Measurements from ENCODE around the gene XYLT2.

The XYLT2 gene

GRCh38 chr17:50363217-50364060 is 17.5 kb downstream of the XYLT2 start:
- no peak for DNase-seq (ENCODE audit: low read depth)

DNA sequence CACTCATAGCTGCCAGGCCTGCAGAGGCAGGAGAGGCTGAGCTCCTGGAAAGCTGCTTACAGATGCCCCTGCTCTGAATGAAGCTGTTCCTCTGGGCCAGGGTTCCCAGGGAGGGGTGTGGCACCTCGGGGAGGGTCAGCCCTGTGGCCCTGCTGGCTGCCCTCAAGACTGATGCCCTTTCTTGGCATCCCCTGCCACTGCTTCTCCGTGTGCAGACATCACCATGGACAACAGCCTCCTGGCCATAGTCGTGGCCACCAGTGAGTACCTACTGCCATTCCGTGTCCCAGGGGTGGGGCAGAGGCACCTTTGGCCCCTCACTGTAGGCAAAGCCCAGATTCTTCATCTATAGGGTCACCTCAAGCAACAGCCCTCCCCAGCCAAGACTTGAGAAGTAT is 18.1 kb downstream of the XYLT2 start:
- no peak for DNase-seq (ENCODE audit: low read depth)

DNA sequence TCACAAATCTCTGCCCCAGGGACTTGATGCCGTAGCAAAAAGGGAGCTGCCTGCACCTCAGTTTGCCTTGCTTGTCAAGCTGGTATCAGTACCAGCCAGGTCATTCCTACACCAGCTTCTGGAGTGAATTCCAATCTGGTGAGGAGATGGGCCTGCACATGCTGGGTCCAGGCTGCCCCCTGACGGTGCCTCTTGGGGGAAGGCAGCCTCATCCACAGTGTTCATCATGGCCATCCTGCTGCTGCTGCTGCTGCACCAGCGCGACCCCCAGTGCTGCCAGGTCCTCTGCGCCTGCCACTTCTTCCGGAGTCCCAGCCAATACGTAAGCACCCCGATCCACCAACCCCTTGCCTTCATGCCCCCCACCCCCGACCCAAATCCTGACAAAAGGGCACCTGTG is 18.8 kb downstream of the XYLT2 start:
- DNase-seq (ENCODE audit: low read depth), result no peak

DNA sequence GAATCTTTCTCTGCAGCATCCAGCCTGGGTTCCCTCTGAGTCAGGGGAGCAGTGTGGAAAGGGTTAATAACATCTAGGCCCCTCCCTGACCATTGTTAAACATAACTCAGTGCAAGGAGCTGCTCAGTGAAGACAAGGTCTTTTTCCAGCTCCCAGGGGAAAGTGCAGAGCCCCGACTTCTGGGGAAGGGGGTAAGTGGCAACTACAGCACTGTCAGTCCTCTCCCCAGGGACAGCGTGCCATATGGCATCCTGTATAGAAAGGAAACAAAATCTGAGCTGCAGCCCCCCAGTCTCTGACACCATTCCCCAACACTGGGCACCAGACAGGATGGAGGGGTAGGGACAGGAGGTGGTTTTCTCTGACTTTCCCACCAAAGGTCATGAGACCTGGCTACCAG is 19.2 kb downstream of the XYLT2 start:
- DNase-seq (ENCODE audit: low read depth), result no peak

DNA sequence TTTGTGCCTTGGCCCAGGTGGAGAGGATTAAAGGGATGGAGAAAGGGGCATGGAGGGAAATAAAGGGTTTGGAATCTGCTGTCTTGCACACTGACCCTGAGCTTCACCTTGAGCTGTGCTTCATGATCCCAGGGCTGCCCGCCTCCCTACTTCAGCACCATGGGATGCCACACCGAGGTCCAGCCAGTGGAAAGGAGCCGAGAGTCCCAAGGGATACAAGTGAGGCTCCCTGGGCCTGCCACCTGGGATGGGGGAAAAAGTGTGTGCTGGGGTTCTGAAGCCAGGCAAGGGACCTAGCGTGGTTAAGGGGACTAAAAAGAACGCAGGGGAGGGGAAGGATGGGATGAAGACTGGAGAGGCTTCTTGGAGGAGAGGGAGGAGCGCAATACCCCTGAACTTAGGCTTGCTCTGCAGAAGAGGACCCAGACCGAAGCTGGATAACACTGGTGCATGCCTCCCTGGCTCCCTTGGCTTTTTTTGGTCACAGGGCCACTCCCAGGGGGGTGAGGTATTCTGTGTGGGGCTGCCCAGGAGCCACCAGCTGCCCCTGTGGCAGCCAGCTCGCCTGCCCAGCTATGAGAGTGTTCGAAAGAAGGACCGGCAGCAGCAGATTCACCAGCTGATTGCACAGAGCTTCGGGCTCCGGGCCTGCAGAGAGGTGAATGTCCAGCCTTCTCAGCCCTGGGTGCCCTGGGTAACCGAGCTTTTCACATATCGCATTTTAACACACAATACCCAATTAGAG is 19.9 kb downstream of the XYLT2 start:
- no peak for DNase-seq (ENCODE audit: low read depth)

DNA sequence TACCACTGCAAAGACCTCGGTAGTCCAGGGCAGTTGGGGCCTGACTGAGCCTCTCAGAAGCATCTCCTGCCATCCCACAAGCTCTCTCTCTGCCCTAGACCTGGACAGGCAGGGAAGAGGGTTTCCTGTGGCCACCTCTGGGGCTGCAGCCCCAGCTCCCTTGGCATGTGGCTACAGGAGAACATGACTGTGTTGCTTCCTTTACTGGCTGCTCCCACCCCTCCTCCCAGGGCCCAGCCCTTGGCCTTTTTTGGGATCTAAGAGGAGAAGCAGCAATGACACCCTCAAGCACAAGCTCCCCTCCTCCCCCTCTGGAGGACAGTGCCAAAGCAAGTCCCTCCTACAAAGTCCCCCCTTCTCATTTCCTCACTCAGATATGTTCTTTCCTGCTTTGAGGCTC is 21.5 kb downstream of the XYLT2 start:
- no peak for DNase-seq (ENCODE audit: low read depth)

GRCh38 chr17:50370052-50370451 is 24.1 kb downstream of the XYLT2 start:
- DNase-seq (ENCODE audit: low read depth), result no peak

- no peak for DNase-seq (ENCODE audit: low read depth)
Measured at GRCh38 chr17:50371526-50371925, 25.6 kb downstream of the XYLT2 start.

DNA sequence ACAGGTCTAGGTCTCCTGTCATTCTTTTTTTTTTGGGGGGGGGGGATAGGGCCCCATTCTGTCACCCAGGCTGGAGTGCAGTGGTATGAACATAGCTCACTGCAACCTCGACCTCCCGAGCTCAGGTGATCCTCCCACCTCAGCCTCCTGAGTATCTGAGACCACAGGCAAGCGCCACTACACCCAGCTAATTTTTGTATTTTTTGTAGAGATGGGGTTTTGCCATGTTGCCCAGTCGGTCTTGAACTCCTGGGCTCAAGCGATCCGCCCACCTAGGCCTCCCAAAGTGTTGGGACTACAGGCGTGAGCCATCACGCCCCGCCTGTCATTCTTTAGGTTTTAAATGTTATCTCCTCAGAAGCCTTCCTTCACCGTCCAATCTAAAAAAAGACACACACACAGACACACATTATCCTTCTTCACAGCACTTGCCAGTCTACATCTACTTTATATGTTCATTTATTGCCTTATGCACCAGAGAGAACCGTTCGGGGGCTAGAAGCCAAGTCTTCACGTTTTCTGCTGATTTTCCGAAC is 26.4 kb downstream of the XYLT2 start:
- DNase-seq (ENCODE audit: low read depth), result no peak

DNA sequence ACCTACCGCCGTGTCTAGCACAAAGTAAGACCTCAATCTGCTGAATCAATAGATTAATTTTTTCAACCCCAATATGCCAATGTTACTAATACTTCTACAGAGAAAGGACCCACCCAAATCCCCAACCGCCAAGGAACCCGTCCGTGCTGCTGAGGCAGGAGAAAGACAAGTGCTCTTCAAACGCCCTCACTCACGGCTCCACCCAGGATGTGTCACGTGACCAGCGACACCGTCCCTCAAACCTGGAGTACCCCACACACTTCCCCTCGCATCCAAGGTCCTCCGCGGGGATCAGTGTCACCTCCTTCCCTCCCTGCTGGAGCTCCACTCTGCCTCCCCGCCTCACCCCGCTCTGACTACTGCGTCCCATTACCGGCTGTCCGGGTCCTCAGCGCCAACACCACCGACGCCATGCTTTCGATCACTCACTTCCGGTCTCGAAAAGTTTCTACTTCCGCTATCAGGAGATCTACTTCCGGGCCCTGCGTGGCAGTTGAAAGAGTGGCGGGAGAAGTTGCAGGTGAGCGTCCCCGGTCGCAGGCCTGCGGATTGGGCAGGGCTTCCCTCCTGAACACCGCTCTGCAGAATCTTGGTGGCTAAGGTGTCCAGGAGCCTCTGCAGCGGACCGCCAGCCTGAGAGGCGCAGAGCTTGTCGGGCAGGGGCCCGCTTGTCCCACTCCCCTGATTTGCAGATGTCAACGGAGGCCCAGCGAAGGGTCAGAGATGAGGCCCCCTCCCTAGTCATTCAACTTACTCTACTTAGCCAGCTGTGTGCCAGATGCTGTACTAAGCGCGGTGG is 27.0 kb downstream of the XYLT2 start, which contains the start of the genes EME1 and MRPL27:
TSS of gene EME1 (plus strand) at position 472 of the 799 bp plus-strand sequence. CDS start 1,980 bp downstream, outside the sequence.
TSS of gene MRPL27 (minus strand) at position 427 of the 799 bp plus-strand sequence. CDS start at position 413, 14 bp downstream.
- peak; percentile 76 for DNase-seq (ENCODE audit: low read depth)

DNA sequence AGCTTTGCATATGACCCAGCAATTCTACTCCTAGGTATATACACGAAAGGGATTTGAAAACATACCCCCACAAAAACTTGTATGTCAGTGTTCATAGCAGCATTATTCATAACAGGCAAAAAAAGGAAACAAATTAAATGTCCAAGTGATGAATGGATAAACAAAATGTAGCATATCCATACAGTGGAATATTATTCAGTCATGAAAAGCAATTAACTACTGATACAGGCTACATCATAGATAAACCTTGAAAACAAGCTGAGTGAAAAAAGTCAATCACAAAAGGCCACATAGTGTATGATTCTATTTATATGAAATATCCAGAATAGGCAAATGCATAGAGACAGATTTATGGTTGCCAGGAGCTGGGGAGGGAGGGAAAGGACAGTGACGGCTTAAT is 27.8 kb downstream of the XYLT2 start:
- DNase-seq (ENCODE audit: low read depth), result no peak

- DNase-seq (ENCODE audit: low read depth), result no peak
Measured at GRCh38 chr17:50375858-50376538, 30.1 kb downstream of the XYLT2 start.

GRCh38 chr17:50379351-50380132 is 33.6 kb downstream of the XYLT2 start:
- DNase-seq (ENCODE audit: low read depth), result no peak

DNA sequence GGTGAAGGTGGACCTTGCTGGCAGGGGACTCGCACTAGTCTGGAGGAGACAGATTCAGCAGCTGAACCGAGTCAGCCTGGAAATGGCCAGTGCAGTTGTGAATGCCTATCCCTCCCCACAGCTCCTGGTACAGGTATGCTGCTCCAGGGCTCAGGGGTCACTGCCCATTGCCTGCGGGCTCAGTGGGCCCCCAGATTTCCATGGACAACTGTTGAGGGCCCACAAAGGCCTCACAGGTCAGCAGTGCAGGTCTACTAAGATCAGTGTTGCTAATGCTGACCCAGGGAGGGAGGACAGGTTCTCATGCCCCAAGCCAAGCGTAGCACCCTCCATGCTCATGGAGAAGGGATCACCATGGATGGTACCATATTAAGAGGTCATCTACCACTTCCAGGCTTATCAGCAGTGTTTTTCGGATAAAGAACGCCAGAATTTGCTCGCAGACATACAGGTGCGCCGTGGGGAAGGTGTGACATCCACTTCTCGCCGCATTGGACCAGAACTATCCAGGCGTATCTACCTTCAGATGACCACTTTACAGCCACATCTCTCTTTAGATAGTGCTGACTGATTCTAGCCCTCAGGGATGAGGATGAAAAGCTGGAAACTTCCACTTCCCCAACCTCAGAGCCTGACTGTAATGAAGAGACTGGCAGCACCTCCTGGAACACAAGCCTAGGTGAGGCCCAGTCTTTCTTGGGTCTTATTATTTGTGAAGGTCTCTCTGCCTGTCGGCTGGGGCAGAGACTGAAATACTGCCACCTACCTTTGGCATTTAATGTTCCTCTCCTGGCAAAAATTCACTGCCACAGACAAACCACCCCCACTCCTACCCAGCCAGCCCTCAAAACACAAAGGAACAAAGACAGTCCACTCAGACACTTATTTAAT is 34.7 kb downstream of the XYLT2 start:
- no peak for DNase-seq (ENCODE audit: low read depth)

DNA sequence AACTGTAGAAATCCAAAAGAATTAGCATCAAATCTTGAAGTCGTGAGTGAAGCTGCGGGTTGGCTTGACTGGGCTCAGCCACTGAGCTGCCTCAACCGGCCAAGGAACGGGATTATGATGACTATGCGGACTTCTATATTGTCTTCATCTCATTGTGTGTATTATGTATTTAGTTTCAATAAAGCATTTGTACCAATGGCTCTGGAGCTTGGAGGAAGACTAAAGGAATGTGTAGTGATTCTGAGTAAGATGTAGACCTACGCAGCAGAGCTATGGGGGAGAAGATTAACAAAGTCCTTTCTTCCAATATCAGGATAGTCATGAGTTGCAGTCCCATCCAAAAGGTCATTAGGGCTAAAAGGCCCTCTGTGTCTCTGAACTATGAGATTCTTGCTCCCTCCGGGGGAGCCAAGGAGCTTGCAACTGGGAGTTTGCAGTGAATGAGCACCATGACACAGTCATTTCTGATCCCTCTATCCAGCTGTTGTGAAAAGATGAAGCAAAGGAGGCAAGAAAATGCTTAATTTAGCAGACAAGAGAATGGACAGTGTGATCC is 35.4 kb downstream of the XYLT2 start:
- no peak for DNase-seq (ENCODE audit: low read depth)

GRCh38 chr17:50381920-50382319 is 36.0 kb downstream of the XYLT2 start:
- no peak for DNase-seq (ENCODE audit: low read depth)

DNA sequence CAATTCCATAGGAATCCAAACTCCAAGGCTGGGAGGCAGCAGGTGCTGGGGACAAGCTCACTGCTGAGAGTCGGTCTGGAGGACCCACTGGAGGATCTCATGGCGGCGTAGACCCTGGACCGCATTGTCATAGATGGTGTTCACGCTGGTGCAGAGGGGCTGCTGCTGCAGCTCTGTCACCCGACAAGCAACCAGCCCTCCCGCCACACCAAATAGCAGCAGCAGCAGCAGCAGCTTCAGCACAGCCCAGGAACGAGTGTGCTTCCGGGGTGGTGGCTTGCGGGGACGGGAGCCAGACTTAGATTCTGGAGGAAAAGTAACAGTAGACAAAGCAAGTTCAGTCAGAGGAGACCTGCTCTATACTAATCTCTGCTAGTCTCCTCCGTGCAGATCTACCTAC is 37.0 kb downstream of the XYLT2 start:
- no peak for DNase-seq (ENCODE audit: low read depth)

DNA sequence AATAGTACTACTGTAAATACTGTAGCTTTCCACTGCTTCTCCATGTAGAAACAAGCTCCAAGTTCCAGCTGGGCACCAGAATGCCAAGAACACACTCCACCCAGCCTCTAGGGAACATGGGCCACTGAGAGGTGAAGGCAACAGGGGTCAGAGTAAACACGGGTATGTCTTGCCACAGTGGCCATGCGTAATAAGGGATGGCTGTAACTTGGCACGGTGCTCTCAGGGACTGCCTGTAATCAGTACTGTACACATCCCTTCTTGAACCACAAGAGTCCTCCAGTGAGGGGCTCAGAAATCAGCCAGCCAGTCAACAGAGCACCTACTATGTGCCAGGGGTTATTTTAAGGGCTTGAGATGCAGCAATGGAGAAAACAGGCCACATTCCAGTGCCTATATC is 40.6 kb downstream of the XYLT2 start:
- no peak for DNase-seq (ENCODE audit: low read depth)

- no peak for DNase-seq (ENCODE audit: low read depth)
Measured at GRCh38 chr17:50388728-50389127, 42.8 kb downstream of the XYLT2 start.

Data from stimulated activated CD8-positive, alpha-beta memory T cell treated with anti-CD3 and anti-CD28 coated beads, Interleukin-7, amount 100 ng/mL, for 24 hours (primary cell).